ENCODE measurements around the gene RNF144A. TPM values are rescaled to one million over a fixed set of nuclear protein-coding genes. Genes with fewer than 3 reads are reported as not detected.

The RNF144A gene
- total RNA-seq, 1 donor from 2014 or later = 52.8 TPM

- TF ChIP-seq CTCF (IDR thresholded peaks at IDR 0.05; ENCODE audit: unreplicated experiment) = no peak
- Mint-ChIP-seq H3K36me3 (peaks cover 6% of the 10 kb centered on the region), H3K9me3 (peaks cover 11% of the 10 kb centered on the region), H3K4me3 (no peak overlapping the region), H3K27ac (no peak overlapping the region), H3K4me1 (peaks cover 30% of the 10 kb centered on the region), H3K27me3 (ENCODE audit: low read depth) (peaks cover 47% of the 10 kb centered on the region)
- no peak for DNase-seq (ENCODE audit: low spot score in 2 of 2, unreplicated experiment in 2 of 2)
Measured at GRCh38 chr2:6883448-6884122, 33.6 kb upstream of the RNF144A start.

- Mint-ChIP-seq H3K4me1 (peaks cover 30% of the 10 kb centered on the region), H3K27me3 (ENCODE audit: low read depth) (peaks cover 50% of the 10 kb centered on the region), H3K36me3 (peaks cover under 1% of the 10 kb centered on the region), H3K27ac (no peak overlapping the region), H3K9me3 (peaks cover under 1% of the 10 kb centered on the region), H3K4me3 (no peak overlapping the region)
- TF ChIP-seq CTCF (IDR thresholded peaks at IDR 0.05; ENCODE audit: unreplicated experiment) = no peak
- DNase-seq (ENCODE audit: low spot score in 2 of 2, unreplicated experiment in 2 of 2) = no peak
Measured at GRCh38 chr2:6885551-6885950, 31.7 kb upstream of the RNF144A start.

- DNase-seq (ENCODE audit: low spot score in 2 of 2, unreplicated experiment in 2 of 2) = no peak
- Mint-ChIP-seq H3K27me3 (ENCODE audit: low read depth) (peaks cover 48% of the 10 kb centered on the region), H3K9me3 (no peaks in the 10 kb centered on the region), H3K4me1 (peaks cover 28% of the 10 kb centered on the region), H3K36me3 (no peaks in the 10 kb centered on the region), H3K4me3 (no peak overlapping the region), H3K27ac (no peak overlapping the region)
- TF ChIP-seq CTCF (IDR thresholded peaks at IDR 0.05; ENCODE audit: unreplicated experiment) = no peak
Measured at GRCh38 chr2:6885968-6886367, 31.2 kb upstream of the RNF144A start.

- Mint-ChIP-seq H3K9me3 (no peaks in the 10 kb centered on the region), H3K27me3 (ENCODE audit: low read depth) (peaks cover 39% of the 10 kb centered on the region), H3K4me1 (peaks cover 24% of the 10 kb centered on the region), H3K4me3 (no peak overlapping the region), H3K27ac (no peak overlapping the region), H3K36me3 (no peaks in the 10 kb centered on the region)
- TF ChIP-seq CTCF (IDR thresholded peaks at IDR 0.05; ENCODE audit: unreplicated experiment) = no peak
- no peak for DNase-seq (ENCODE audit: low spot score in 2 of 2, unreplicated experiment in 2 of 2)
Measured at GRCh38 chr2:6887751-6888192, 29.4 kb upstream of the RNF144A start.

GRCh38 chr2:6888724-6889123 is 28.5 kb upstream of the RNF144A start:
- H3K36me3 Mint-ChIP-seq = no peaks in the 10 kb centered on the region
- peaks cover 43% of the 10 kb centered on the region for H3K27me3 Mint-ChIP-seq (ENCODE audit: low read depth)
- TF ChIP-seq CTCF (IDR thresholded peaks at IDR 0.05; ENCODE audit: unreplicated experiment) = no peak
- no peak for DNase-seq (ENCODE audit: low spot score in 2 of 2, unreplicated experiment in 2 of 2)
- peaks cover 18% of the 10 kb centered on the region for H3K4me1 Mint-ChIP-seq
- H3K9me3 Mint-ChIP-seq = no peaks in the 10 kb centered on the region
- H3K27ac Mint-ChIP-seq = no peak overlapping the region
- H3K4me3 Mint-ChIP-seq = no peak overlapping the region
